Activated CD8-positive, alpha-beta memory T cell treated with anti-CD3 and anti-CD28 coated beads for 48 hours (primary cell): ENCODE results near the gene NAA40.

Experiments used
- DNase-seq, 3 experiments: peaks; one replicate each; pipeline ENCODE4 v3.0.0-alpha.2; 2020; ENCODE audit warnings: low read depth in 2 of 3, low spot score in 2 of 3

NAA40 gene

GRCh38 chr11:63912678-63913077, 26.1 kb upstream of the NAA40 start:
- DNase-seq, result no peak

DNA sequence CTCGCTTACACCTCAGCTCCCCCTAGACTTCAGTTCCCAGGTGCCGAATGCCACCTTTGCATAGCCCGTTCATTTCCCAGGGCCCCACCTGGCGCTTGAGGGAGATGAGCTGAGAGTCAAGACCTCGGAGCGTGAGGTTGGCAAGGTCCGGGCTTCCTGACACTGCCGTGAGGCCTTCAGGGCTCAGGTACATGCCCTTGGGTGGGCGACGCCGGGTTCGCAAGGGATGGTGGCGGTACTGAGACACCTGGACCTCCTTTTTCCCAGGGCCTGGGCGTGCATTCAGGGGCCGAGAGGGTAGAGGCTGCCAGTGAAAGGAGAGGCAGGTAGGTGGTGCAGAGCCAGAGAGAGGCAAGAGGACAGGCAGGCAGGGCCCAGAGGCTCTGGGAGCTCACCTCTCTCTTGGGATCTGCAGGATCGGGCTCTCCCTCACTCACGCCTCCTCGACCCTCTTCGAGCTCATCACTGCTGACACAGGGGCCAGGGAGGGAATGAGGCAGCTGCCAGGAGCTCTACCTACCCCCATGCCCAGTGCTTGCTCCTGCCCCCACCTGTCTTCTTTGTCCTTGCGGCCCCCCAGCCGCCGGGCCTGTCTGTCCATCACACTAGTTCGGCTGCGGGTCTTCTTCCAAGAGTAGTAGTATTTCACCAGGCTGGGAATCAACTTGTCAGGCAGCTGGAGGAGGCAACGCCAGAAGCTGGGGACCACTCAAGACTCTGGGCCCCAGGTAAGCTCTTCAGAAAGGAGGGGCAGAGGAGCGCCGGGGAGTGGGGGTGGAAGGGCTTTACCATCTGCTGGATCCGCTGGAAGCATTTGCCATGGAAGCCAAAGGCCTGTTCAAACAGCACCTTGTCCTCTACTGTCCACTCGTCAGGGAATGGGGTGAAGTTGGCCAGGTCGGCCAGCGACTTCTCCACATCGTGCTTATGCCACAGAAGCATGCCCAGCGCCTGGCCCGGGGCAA, 24.7 kb upstream of the NAA40 start:
- no peak for DNase-seq

GRCh38 chr11:63914896-63915691, 23.7 kb upstream of the NAA40 start:
- no peak for DNase-seq

- DNase-seq, result no peak
Measured at GRCh38 chr11:63915961-63916836, 22.6 kb upstream of the NAA40 start.

DNA sequence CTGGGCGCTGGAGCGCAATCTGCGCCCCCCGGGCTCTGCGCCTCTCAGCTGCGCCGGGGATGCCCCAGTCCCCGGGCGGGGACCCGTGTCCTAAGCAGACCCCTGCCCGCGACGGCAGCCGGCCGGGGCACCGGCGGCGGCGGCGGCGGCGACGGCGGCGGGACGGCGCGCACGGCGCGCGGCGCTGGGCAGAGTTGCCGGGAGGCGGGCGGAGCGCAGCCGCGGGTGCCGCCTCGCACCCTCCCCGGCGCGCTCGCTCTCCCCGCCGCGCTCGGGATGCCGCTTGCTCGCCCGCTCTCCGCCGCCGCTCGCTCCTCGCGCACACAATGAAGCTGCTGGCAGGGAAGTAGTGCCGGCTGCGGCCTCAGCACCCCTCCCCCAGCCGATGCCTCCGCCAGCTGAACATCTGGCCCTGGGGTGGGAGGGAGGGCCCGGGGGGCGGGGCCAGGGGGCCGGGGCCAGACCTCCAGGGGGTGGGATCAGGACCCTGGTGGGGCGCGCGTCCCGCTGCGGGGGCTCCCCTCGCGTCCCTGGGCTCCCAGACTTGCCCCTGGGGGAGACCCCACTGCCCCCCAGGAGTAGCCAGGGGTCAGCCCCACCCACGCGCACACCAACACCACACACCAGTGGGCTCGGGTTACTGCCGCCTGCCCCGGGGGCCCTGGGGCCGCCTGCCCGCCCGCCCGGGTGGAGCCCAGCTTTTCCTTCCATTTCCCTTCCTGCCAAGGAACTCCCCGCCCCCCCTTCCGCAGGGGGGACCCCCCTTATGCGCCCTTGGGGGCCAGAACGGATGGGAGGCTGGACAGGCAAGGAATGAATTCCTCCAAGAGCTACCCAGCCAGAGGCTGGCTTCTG, 21.7 kb upstream of the NAA40 start, which contains the start of gene RCOR2:
Gene RCOR2 (minus strand): TSS at position 328 of the 855 bp plus-strand sequence. CDS start 708 bp downstream, outside the sequence.
- peak in 2 of 3 experiments; percentile 22 to 31 for DNase-seq

DNA sequence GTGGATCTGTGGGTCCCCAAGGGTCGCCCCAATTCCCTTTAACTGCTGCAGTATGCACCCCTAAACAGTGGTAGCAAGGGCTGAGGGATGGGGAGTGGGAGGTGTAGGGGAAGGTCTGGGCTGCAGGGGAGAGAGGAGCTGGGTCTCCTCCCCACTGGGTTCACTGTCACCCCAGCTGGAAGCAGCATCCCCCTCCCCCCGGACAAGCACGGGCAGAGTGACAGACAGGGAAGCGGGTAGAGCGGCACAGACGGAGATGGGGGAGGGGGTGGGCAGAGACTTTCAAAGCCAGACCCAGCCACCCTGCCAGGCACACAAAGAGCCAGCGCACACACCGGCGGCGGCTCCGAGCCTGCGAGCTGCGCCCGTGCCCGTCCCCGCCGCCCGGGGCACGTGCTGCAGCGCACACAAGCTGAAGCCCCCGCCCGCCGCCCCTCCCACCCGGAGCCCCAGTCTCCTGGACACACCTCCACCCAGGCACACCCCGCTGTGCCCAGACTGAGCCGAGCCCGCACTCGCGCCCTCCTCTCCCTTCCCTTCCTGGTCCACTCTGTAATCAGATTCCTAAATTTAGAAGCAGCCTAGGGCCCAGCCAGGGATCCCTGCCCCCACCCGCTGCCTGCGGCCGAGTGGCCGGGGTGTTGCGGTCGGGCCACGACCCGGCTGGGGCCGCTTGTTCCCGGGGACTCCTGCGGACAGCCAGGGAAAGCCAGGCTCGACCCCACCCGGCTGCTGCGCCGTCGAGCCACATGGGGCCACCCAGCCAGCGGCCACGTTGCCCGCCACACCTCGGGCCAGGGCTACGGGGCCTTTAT, 20.9 kb upstream of the NAA40 start:
- no peak for DNase-seq

GRCh38 chr11:63918507-63919191, 20.2 kb upstream of the NAA40 start:
- DNase-seq, result no peak

DNA sequence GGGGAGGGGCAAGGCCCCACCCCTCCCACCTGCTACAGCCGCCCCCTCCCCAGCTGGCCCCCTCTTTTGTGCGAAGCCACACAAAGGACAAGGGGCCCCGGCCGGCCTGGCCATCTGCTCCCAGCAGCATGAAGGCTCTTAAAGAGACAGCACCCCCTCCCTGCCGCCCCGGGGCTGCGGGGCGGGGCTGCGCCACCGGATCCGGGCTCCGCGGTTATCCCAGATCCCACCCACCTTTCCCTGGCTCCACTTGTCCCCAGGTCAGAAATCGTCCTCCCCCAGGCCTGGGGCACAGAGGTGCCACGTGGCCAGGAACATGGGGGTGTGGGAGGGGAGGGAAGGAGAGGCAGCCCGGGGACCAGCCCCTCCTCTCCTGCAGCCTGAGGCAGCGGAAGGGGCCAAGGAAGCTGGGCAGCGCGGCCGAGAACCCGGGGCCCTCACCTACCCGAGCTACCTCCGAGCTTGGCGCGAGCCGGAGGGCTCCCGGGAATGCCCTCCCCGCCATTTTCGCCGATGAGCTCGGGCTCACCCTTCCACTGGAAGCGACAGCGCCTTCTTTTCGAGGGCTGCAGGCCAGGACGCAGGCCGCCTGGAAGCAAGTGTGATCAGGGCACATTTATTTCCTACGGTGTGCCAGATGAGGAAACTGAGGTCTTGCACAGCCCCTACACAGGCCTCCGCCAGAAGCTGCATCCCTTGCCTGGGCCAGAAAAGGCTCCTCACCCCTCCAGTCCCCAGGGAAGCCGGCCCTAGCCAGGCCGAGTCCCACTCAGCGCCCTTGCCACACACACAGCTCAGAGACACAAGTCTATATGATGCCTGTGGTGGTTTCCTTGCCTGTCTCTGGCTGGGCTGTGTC, 19.3 kb upstream of the NAA40 start:
- DNase-seq, result no peak

GRCh38 chr11:63920126-63920938, 18.5 kb upstream of the NAA40 start:
- DNase-seq, result no peak

GRCh38 chr11:63920939-63921417, 17.8 kb upstream of the NAA40 start:
- DNase-seq, result no peak

GRCh38 chr11:63922673-63923192, 16.1 kb upstream of the NAA40 start:
- no peak for DNase-seq

DNA sequence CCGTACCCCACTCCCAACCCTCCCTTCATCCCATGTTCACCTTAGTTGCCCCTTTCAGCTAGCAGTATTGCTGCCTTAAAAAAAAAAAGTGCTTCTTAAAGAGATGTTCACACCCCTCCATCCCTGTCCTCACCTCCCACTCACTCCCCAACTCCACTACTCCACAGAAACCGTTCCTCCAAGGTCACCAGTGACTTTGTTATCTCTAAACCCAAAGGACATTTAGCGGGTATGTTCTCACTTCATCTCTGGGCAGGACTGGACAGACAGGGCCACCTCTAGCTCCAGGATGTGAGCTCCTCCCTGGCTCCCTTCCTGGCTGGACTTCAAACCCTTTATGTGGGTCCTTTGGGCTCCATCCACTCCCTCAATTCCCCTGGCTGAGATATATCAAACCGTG, 15.5 kb upstream of the NAA40 start:
- DNase-seq, result no peak

DNA sequence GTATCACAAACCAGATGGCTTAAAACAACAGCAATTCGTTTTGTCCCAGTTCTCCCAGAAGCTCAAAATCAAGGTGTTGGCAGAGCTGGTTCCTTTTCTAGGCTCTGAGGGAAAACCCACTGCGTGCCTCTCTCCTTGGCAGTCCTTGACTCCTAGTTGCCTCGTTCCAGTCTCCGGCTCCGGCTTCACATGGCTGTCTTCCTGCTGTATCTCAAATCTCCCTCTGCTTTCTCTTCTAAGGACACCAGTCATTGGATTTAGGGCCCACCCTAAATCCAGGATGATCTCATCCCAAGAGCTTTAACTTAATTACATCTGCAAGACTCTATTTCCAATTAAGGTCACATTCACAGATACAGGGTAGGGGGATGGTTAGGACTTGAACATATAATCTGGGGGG, 9.2 kb upstream of the NAA40 start:
- DNase-seq, result no peak

DNA sequence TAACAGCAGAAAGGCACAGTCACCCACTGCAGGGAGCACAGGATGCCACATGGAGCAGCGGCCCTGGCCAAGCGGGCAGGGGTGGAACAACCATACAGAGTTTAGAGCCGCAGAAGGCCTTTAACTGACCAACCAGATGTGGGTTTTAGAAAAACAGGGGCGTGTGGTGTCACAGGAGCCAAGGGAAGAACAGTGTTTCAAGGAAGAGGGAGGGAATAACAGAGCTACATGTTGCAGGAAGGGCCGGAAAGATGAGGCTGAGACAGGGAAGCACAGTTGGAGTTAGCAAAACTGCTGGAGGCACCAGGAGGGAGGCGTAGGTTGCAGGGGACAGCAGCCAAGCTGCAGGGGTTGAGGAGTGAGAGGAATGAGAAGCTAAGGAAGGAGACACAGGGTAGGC, 7.8 kb upstream of the NAA40 start:
- no peak for DNase-seq

- DNase-seq, result no peak
Measured at GRCh38 chr11:63931876-63932275, 6.9 kb upstream of the NAA40 start.

GRCh38 chr11:63933459-63933858, 5.3 kb upstream of the NAA40 start:
- no peak for DNase-seq
